AML-193 (cell line): ENCODE results near the gene NUDCD3.

ENCODE experiments used
- DNase-seq, 2 experiments: peaks; one replicate each; lab custom pipeline; 2025; lab: John Stamatoyannopoulos, UW

Gene NUDCD3

GRCh38 chr7:44353668-44354067 is 136.8 kb downstream of the NUDCD3 start:
- DNase-seq = no peak

GRCh38 chr7:44348851-44349781 is 141.3 kb downstream of the NUDCD3 start:
- DNase-seq = no peak

- no peak for DNase-seq
These were observed 142.2 kb downstream of the NUDCD3 start for GRCh38 chr7:44348300-44348699.

- DNase-seq = no peak
These were observed 142.8 kb downstream of the NUDCD3 start for GRCh38 chr7:44347546-44348114.

- no peak for DNase-seq
These were observed 144.4 kb downstream of the NUDCD3 start for GRCh38 chr7:44346063-44346462.

- no peak for DNase-seq
These were observed 149.1 kb downstream of the NUDCD3 start for GRCh38 chr7:44341401-44341800.

GRCh38 chr7:44338600-44338999 is 151.9 kb downstream of the NUDCD3 start:
- no peak for DNase-seq

- DNase-seq = no peak
These were observed 154.0 kb downstream of the NUDCD3 start for GRCh38 chr7:44336491-44336890.

GRCh38 chr7:44335184-44335583 is 155.3 kb downstream of the NUDCD3 start:
- no peak for DNase-seq

GRCh38 chr7:44334734-44335097 is 155.7 kb downstream of the NUDCD3 start:
- no peak for DNase-seq

GRCh38 chr7:44333911-44334733 is 156.3 kb downstream of the NUDCD3 start:
- DNase-seq = no peak

GRCh38 chr7:44331682-44332081 is 158.8 kb downstream of the NUDCD3 start:
- no peak for DNase-seq

- DNase-seq = no peak
These were observed 160.1 kb downstream of the NUDCD3 start for GRCh38 chr7:44330331-44330730.

GRCh38 chr7:44329888-44330287 is 160.6 kb downstream of the NUDCD3 start:
- DNase-seq = no peak
